Activated CD4-positive, alpha-beta T cell treated with anti-CD3 and anti-CD28 coated beads for 36 hours (primary cell): ENCODE data around the gene NOC2L. TPM values are rescaled to one million over a fixed set of nuclear protein-coding genes. Genes with fewer than 3 reads are reported as not detected.
A peak's percentile ranks its signal among the peaks of the same experiment; 100 is the strongest.

ENCODE experiments used
- ATAC-seq: fragments of 200-7000 bp; cut with Tn5 transposase; one replicate; pipeline ENCODE4 v1.10.0; 2021; ENCODE audit warnings: mild to moderate bottlenecking, moderate library complexity
- CTCF ChIA-PET: fragments of 350-600 bp; sonication (Branson Sonifier 250); formaldehyde crosslinking; loops from one replicate; lab custom pipeline; 2021; ENCODE audit warnings: antibody characterized with exemption; lab: Charles Lee
- POLR2A ChIA-PET: fragments of 350-600 bp; sonication (Branson Sonifier 250); formaldehyde crosslinking; loops from one replicate; lab custom pipeline; 2021; ENCODE audit warnings: antibody characterized with exemption, inconsistent platforms; lab: Charles Lee
- DNase-seq: peaks from one replicate; pipeline ENCODE4 v3.0.0-alpha.2; 2020
- H3K27ac Mint-ChIP-seq: one replicate; pipeline ENCODE4 v1.8.0; 2021; ENCODE audit warnings: mixed read lengths
- H3K27me3 Mint-ChIP-seq: one replicate; pipeline ENCODE4 v1.8.0; 2021; ENCODE audit warnings: mixed read lengths
- H3K36me3 Mint-ChIP-seq: one replicate; pipeline ENCODE4 v1.8.0; 2021; ENCODE audit warnings: low read depth, mixed read lengths
- H3K4me1 Mint-ChIP-seq: one replicate; pipeline ENCODE4 v1.8.0; 2021; ENCODE audit warnings: mixed read lengths
- H3K4me3 Mint-ChIP-seq: one replicate; pipeline ENCODE4 v1.8.0; 2021; ENCODE audit warnings: mild to moderate bottlenecking, moderate library complexity, mixed read lengths
- H3K9me3 Mint-ChIP-seq: one replicate; pipeline ENCODE4 v1.8.0; 2021; ENCODE audit warnings: low read depth, mixed read lengths
- intact Hi-C, 2 experiments: fragments of 100-400 bp; cut with DNase I in 1 of 2; cut with micrococcal nuclease in 1 of 2; formaldehyde crosslinking; loops; one replicate each; pipeline versions ENCODE4 v1.14.2 to v1.15.1; 2022 to 2024; cut with DNase I, micrococcal nuclease
- total RNA-seq, 2 experiments: library from RNA; stranded (reverse); gene quantifications; one replicate each; pipeline ENCODE4 v1.2.3, GENCODE V29; 2021

Gene NOC2L
- total RNA-seq, 2 experiments from 2014 or later = 112 to 134 TPM

DNA sequence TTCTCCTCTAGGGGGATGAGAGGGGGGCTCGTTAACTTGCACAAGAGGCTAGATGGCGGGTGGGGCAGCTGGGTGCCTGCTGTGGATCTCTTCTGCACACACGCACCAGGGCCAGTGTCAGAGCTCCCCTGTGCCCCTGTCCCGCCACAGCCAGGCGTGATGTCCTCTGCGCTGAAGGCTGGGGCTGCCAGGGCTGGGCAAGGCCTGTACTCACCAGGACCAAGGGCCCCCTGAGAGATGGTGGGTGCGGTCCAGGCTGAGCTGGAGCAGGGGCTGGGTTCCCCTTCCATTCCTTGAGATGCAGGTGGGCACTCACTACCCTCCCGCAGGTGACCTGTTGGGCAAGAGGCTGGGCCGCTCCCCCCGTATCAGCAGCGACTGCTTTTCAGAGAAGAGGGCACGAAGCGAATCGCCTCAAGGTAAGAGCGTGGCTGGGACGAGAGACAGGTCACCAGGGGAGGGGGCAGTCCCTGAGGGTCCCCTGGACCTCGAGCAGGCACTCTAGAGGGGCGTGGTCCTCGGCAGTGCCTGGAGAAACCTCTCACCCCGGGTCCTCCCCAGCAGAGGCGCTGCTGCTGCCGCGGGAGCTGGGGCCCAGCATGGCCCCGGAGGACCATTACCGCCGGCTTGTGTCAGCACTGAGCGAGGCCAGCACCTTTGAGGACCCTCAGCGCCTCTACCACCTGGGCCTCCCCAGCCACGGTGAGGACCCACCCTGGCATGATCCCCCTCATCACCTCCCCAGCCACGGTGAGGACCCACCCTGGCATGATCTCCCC is 20.2 kb downstream of the NOC2L start:
- DNase-seq (no peak), ATAC-seq (no peak)
- Mint-ChIP-seq H3K4me3 (no peak overlapping the region), H3K27ac (no peak overlapping the region), H3K36me3 (peaks cover 1% of the 10 kb centered on the region), H3K9me3 (no peaks in the 10 kb centered on the region), H3K27me3 (peaks cover 22% of the 10 kb centered on the region), H3K4me1 (peaks cover 14% of the 10 kb centered on the region)
- CTCF ChIA-PET = no interaction called here
- intact Hi-C loops = loop anchor here in 1 of 2 experiments (5.0 kb wide), 1 partner anchor 37 kb away; no protein-coding TSS in a partner anchor
- POLR2A ChIA-PET = no interaction called here

GRCh38 chr1:938088-938683 is 20.9 kb downstream of the NOC2L start:
- ATAC-seq = peak; percentile 37
- Mint-ChIP-seq H3K27ac (no peak overlapping the region), H3K4me3 (no peak overlapping the region), H3K27me3 (peaks cover 22% of the 10 kb centered on the region), H3K4me1 (peaks cover 14% of the 10 kb centered on the region), H3K9me3 (no peaks in the 10 kb centered on the region), H3K36me3 (no peaks in the 10 kb centered on the region)
- ChIA-PET POLR2A (no interaction called here), CTCF (interaction anchor here (0.7 kb wide), 1 partner anchor 89 kb away, joined by 3 read pairs; no protein-coding TSS in a partner anchor)
- DNase-seq = peak; percentile 50
- intact Hi-C loops = loop anchor here in 1 of 2 experiments (5.0 kb wide), 1 partner anchor 36 kb away; no protein-coding TSS in a partner anchor

DNA sequence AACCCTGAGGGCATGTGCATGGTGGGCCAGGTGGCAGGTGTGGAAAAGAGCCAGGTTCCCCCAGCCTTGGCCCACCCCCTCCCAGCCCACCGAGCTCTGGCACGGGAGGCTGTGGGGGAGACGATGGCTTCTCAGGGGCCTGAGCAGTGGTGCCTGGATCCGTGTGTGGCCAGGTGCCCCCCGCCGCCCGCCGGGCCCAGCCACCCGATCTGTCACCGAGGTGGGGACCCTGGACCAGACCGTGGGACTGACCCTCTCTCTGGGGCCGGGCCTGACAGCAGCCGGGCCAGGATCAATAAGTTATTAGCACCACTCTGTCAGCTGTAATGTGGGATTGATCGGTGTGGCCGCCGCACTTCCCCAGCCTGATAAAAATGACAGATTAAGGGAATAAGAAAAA is 21.5 kb downstream of the NOC2L start:
- ChIA-PET POLR2A (no interaction called here), CTCF (no interaction called here)
- H3K4me3 Mint-ChIP-seq = no peak overlapping the region
- no peaks in the 10 kb centered on the region for H3K9me3 Mint-ChIP-seq
- ATAC-seq (no peak), DNase-seq (no peak)
- H3K36me3 Mint-ChIP-seq = no peaks in the 10 kb centered on the region
- H3K4me1 Mint-ChIP-seq = peaks cover 14% of the 10 kb centered on the region
- no peak overlapping the region for H3K27ac Mint-ChIP-seq
- intact Hi-C loops = loop anchor here in 1 of 2 experiments (5.0 kb wide), 1 partner anchor 35 kb away; no protein-coding TSS in a partner anchor
- peaks cover 22% of the 10 kb centered on the region for H3K27me3 Mint-ChIP-seq

- no peak for ATAC-seq
- Mint-ChIP-seq H3K27ac (no peak overlapping the region), H3K27me3 (peaks cover 22% of the 10 kb centered on the region), H3K9me3 (no peaks in the 10 kb centered on the region), H3K4me1 (peaks cover 14% of the 10 kb centered on the region), H3K36me3 (no peaks in the 10 kb centered on the region), H3K4me3 (no peak overlapping the region)
- ChIA-PET CTCF (no interaction called here), POLR2A (no interaction called here)
- intact Hi-C loops = loop anchor here in 1 of 2 experiments (5.0 kb wide), 1 partner anchor 34 kb away; no protein-coding TSS in a partner anchor
- no peak for DNase-seq
These were observed 22.4 kb downstream of the NOC2L start for GRCh38 chr1:936348-937264.

DNA sequence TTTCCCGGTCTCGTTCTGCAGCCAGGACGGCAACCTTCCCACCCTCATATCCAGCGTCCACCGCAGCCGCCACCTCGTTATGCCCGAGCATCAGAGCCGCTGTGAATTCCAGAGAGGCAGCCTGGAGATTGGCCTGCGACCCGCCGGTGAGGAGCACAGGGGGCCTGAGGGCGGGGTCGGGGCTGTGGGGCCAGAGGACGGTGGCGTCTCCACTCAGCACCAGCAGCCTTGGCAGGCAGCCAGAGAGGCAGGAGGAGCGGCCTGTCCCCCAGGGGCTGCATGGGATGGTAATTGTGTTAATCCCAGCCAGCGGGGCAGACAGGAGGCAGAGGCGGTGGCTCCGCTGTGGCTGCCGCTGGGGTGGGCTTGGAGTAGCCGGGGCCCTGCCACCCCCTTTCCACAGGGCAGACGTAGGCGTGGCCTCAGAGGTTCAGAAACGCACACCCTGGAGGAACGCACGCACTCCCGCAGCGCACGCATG is 23.3 kb downstream of the NOC2L start:
- ChIA-PET POLR2A (no interaction called here), CTCF (no interaction called here)
- H3K27ac Mint-ChIP-seq = no peak overlapping the region
- no peaks in the 10 kb centered on the region for H3K36me3 Mint-ChIP-seq
- H3K27me3 Mint-ChIP-seq = peaks cover 21% of the 10 kb centered on the region
- H3K9me3 Mint-ChIP-seq = no peaks in the 10 kb centered on the region
- intact Hi-C loops = loop anchor here in 1 of 2 experiments (5.0 kb wide), 1 partner anchor 33 kb away; no protein-coding TSS in a partner anchor
- DNase-seq = no peak
- ATAC-seq = no peak
- peaks cover 10% of the 10 kb centered on the region for H3K4me1 Mint-ChIP-seq
- no peak overlapping the region for H3K4me3 Mint-ChIP-seq

GRCh38 chr1:934991-935750 is 23.9 kb downstream of the NOC2L start:
- H3K4me3 Mint-ChIP-seq = no peak overlapping the region
- H3K27ac Mint-ChIP-seq = no peak overlapping the region
- POLR2A ChIA-PET = no interaction called here
- no peak for ATAC-seq
- no peaks in the 10 kb centered on the region for H3K9me3 Mint-ChIP-seq
- intact Hi-C loops = loop anchor here in 1 of 2 experiments (5.0 kb wide), 1 partner anchor 33 kb away; no protein-coding TSS in a partner anchor
- CTCF ChIA-PET = no interaction called here
- H3K27me3 Mint-ChIP-seq = peaks cover 19% of the 10 kb centered on the region
- peak; percentile 35 for DNase-seq
- H3K4me1 Mint-ChIP-seq = peaks cover 9% of the 10 kb centered on the region
- no peaks in the 10 kb centered on the region for H3K36me3 Mint-ChIP-seq

DNA sequence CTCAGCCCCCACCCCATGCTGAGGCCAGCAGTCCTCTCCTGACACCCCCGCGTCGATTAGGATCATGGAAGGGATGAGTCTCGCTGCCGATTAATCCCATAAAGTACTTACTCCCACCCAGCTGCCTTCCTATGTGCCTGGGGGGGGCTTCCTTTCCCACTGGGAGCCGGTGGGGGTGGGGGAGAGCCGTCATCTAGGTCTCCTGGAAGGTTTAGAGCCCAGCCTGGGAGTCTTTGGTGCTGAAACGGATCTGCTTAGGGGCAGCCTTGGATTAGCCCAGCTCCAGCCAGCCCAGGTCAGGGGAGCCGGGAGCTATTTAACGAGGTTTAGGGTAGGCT is 25.5 kb downstream of the NOC2L start:
- CTCF ChIA-PET = no interaction called here
- H3K36me3 Mint-ChIP-seq = no peaks in the 10 kb centered on the region
- no peak for ATAC-seq
- POLR2A ChIA-PET = no interaction called here
- no peak overlapping the region for H3K4me3 Mint-ChIP-seq
- H3K27ac Mint-ChIP-seq = no peak overlapping the region
- intact Hi-C loops = no loop called here
- DNase-seq = no peak
- H3K4me1 Mint-ChIP-seq = peaks cover 9% of the 10 kb centered on the region
- peaks cover 22% of the 10 kb centered on the region for H3K27me3 Mint-ChIP-seq
- no peaks in the 10 kb centered on the region for H3K9me3 Mint-ChIP-seq

DNA sequence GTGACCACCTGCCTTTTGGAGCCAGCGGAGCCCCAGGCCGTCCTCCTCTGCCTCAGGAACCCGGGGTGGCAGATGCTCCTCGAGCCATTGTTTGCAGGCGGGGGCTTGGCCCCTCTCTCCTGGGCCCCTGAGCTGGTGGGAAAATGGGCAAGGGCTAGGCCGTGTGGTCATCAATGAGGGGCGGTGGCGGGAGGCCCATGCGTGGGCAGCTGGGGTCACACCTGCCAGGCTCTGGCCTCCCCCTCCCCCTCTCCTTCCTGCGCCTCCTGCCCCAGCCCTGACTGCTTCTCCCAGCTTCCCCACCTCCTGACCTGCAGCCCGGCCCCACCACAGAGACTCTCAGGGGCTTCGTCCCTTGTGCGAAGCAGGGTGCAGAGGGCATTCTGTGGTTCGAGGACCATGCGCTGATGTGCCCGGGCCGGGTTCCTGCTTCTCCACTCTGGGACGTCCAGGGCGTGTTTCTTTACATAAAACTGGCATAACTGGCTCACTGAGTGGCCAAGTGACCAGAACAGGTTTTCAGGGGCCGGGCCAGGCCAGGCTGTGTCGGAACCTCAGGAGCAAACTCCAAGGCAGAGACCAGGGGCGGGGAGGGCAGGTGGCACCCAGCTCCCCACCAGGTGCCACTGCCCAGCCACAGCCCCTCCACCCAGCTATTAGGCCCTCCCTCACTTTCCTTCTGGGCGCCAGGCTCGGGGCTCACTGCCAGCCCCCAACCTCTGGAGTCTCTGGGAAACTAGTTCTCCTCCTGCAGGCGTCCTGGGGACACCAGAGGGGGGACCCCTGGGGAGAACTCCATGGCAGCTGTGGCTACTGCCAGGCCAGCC is 26.1 kb downstream of the NOC2L start:
- CTCF ChIA-PET = no interaction called here
- no peaks in the 10 kb centered on the region for H3K9me3 Mint-ChIP-seq
- POLR2A ChIA-PET = no interaction called here
- no peak for DNase-seq
- ATAC-seq = no peak
- H3K4me1 Mint-ChIP-seq = peaks cover 9% of the 10 kb centered on the region
- no peak overlapping the region for H3K4me3 Mint-ChIP-seq
- H3K36me3 Mint-ChIP-seq = no peaks in the 10 kb centered on the region
- peaks cover 21% of the 10 kb centered on the region for H3K27me3 Mint-ChIP-seq
- intact Hi-C loops = no loop called here
- no peak overlapping the region for H3K27ac Mint-ChIP-seq

DNA sequence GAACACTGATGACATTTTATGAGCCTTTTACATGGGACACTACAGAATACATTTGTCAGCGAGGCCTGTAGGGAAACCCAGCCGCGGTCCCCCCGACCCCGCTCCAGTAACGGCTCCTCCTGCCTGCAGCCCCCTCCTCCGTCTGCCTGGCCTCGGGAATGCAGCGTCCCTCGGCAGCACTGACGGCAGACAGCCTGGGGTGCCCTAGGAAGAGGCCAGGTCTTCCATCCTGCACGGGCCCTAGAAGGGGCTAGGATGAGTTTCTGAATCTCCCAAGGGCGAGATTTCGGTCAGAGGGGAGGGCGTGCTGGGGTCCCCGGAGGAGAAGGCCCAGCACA is 26.9 kb downstream of the NOC2L start:
- ATAC-seq (no peak), DNase-seq (no peak)
- H3K36me3 Mint-ChIP-seq = no peaks in the 10 kb centered on the region
- no peaks in the 10 kb centered on the region for H3K9me3 Mint-ChIP-seq
- ChIA-PET CTCF (no interaction called here), POLR2A (no interaction called here)
- no peak overlapping the region for H3K4me3 Mint-ChIP-seq
- H3K27me3 Mint-ChIP-seq = peaks cover 23% of the 10 kb centered on the region
- intact Hi-C loops = no loop called here
- H3K27ac Mint-ChIP-seq = no peak overlapping the region
- peaks cover 9% of the 10 kb centered on the region for H3K4me1 Mint-ChIP-seq

DNA sequence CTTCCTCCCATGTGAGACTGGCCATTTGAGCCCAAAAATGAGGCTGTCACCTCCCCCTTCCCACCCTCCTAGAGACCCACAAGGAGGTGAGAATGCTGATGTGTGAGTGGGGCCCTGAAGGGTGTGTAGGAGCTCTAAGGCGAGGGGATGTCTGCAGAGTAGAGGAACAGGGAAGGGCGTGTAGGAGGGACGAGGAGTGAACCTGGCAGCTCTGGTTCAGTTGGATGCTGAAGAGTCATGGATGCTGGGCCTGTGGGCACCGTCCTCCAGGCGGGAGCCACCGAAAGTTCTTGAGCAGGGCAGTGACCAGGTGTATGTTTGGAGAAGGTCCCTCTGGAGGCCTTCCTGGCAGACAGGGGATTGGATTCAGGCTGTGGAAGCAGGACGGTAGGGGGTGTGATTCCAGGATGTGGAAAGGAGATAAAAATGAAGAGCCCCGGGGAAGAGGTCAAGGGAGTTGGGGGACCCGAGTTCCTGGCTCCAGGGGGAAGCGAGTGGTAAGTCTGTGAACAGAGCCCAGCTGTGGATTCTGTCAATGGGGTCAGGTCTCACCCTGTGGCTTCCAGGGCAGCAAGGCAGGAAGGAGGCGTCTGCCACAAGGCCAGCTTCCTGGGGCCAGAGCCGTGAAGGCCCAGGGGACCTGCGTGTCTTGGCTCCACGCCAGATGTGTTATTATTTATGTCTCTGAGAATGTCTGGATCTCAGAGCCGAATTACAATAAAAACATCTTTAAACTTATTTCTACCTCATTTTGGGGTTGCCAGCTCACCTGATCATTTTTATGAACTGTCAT is 27.5 kb downstream of the NOC2L start:
- ATAC-seq = no peak
- ChIA-PET POLR2A (no interaction called here), CTCF (interaction anchor here (0.7 kb wide), 1 partner anchor 27 kb away, joined by 3 read pairs; no protein-coding TSS in a partner anchor)
- Mint-ChIP-seq H3K4me3 (no peak overlapping the region), H3K4me1 (peaks cover 9% of the 10 kb centered on the region), H3K27me3 (peaks cover 26% of the 10 kb centered on the region), H3K36me3 (no peaks in the 10 kb centered on the region), H3K9me3 (no peaks in the 10 kb centered on the region), H3K27ac (no peak overlapping the region)
- no peak for DNase-seq
- intact Hi-C loops = no loop called here
